Measurements from ENCODE around the gene ABCA7.
"Not testable (repeated sequence)": the region's sequence is repeated elsewhere in the genome, so short reads cannot be mapped to it uniquely, and the experiment has no call there.

The ABCA7 gene

GRCh38 chr19:1106841-1107660, 67.1 kb downstream of the ABCA7 start:
- no peak for DNase-seq

DNA sequence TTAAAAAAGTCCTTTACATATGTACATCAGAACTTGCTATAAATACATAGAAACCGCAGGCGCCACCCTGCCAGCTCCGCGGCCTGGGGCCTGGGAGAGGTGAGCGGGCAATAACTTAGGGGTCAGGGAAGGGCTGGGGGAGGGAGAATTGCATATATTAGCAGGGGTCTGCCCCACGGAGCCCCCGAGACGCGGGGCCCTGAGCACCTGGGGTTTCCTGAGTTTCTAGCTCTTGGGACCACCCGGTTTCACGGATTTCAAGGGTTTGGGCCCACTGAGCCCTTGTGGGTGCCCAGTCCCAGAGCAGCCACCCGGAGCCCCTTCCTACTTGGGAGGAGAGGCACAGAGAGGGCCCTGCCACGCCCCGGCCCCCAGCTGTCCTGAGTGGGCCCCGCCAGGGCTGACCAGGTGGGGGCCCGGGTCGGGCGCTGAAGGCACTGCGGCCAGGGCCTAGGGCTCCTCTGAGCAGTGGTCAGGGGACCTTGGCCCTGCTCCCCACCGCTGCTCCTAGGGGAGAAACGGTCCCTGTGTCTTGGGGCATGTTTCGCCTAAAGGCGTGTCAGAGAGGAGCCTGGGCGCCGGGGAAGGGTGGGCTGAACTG, 67.9 kb downstream of the ABCA7 start:
- DNase-seq = no peak

DNA sequence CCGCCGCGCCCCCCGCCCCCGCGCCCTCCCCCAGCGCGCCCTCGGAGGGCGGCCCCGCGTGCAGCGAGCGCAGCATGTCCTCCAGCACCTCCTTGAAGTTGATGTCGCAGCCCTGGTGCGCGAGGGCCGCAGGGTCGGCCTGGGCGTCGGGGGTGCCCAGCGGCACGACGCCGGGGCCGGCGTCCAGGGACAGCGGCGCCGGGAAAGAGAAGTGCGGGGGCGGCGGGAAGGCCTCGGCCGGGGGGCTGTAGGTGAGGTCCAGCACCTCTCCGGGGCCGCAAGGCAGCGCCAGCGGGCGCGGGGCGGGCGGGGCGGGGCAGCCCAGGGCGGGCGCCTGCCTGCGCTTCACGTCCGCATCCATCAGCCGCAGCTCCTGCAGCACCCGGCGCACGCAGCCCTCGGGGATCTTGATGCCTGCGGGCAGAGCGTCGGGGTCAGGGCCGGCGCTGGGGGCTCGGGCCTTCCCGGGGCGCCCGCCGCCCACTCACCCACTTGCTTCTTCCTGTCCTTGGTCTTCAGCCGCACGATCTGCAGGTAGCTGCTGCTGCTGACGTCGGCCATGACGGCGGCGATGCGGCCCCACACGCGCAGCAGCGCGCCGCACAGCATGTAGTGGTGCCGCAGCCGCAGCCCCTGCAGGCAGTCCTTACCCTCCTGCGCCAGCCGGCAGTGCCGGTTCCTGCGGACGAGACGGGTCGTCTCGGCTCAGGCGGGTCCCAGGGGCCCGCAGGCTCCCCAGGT, 68.6 kb downstream of the ABCA7 start:
- DNase-seq = no peak

GRCh38 chr19:1109032-1109551, 69.2 kb downstream of the ABCA7 start:
- DNase-seq = no peak

DNA sequence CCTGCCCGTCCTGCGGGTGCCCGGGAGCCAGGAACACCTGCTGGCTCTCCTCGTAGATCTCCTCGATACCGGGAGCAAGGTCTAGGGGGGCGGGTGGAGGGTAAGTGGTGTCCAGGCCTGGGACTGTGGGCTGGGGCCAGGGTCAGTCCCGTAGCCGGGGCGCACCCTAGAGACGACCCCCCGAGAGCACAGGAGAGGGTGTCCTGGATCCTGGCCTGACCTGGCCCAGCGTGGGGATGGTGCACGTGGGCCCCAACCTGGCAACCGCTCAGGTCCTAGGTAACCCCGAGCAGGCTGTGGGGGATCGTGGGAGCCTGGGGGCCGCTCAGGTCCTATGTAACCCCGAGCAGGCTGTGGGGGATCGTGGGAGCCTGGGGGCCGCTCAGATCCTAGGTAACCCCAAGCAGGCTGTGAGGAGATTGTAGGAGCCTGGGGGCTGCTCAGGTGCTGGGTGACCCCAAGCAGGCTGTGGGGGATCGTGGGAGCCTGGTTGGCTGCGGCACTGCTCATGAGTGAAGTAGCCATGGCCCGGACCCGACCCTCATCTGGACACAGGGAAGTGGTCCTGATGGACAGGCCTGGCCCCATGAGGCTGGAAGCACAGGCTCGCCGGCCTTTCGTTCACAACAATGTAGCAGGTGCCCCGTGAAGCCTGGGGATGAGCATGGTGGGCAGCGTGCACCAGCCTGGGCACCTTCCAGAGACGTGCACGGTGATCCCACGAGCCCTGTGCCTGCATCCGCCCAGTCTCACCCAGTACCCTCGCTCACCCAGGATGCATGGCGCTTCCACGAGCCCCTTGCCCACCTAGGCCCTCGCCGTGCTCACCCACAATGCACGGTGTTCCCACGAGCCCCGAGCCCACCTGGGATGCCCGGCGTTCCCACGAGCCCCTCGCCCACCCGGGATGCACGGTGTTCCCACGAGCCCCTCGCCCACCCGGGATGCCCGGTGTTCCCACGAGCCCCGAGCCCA, 70.1 kb downstream of the ABCA7 start:
- DNase-seq = no peak

- DNase-seq = no peak
Measured at GRCh38 chr19:1110809-1111640, 71.1 kb downstream of the ABCA7 start.

DNA sequence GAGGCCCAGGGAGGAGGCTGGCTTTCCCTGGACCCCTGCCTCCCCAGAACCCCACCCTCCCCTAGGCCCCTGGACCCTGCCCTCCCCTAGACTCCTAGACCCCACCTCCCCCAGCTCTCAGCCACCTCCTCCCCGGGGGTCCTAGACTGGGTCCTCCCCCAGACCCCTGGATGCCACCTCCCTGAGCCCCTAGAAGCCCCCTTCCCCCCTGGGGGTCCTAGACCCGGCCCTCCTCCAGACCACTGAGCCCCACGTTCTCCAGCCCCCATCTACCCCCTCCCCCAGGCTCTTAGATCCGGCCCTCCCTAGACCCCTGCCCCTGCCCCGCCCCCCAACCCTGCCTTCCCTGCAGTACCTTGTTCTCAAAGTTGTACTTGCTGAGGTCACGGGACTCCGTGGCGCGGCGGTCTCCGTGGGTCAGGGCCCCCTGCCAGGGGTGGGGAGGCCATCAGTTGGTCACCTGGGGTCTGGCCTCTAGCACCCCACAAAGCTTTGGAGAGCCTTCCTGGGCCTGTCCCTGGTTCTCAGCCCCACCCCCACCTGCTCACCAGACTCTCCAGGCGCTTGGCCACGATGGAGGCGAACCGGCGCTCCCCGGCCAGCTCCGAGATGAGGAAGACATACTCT, 71.8 kb downstream of the ABCA7 start:
- no peak for DNase-seq

GRCh38 chr19:1112268-1113029, 72.5 kb downstream of the ABCA7 start:
- DNase-seq = no peak

- DNase-seq = peak; percentile 94
Measured at GRCh38 chr19:1113030-1113985, 73.4 kb downstream of the ABCA7 start.

GRCh38 chr19:1113986-1114483, 74.1 kb downstream of the ABCA7 start:
- no peak for DNase-seq

- DNase-seq = not testable (repeated sequence)
Measured at GRCh38 chr19:1114728-1115127, 74.8 kb downstream of the ABCA7 start.
